ENCODE measurements around the gene CENPI.

- TF ChIP-seq SIN3A (IDR thresholded peaks at IDR 0.05; ENCODE audit: low read depth) (no peak), CTCF (IDR thresholded peaks at IDR 0.05 in 2 of 3, conservative IDR thresholded peaks at IDR 0.05 in 1 of 3; ENCODE audit: borderline replicate concordance in 1 of 3, insufficient read depth in 1 of 3, low read depth in 2 of 3, low read length in 2 of 3) (no peak), CBX3 (IDR thresholded peaks at IDR 0.05; ENCODE audit: low read depth) (no peak), ZNF274 (IDR thresholded peaks at IDR 0.05; ENCODE audit: low read depth, low read length) (no peak), EZH2 (IDR thresholded peaks at IDR 0.05) (no peak), EZH2phosphoT487 (IDR thresholded peaks at IDR 0.05; ENCODE audit: borderline replicate concordance) (no peak), POLR2AphosphoS5 (IDR thresholded peaks at IDR 0.05; ENCODE audit: low read depth, low read length) (no peak), POLR2A (IDR thresholded peaks at IDR 0.05; ENCODE audit: borderline replicate concordance, extremely low read depth, insufficient read depth, insufficient read length) (no peak), CEBPB (IDR thresholded peaks at IDR 0.05; ENCODE audit: low read depth) (no peak), REST (IDR thresholded peaks at IDR 0.05; ENCODE audit: low read depth) (no peak), ZFX (IDR thresholded peaks at IDR 0.05) (no peak)
- TF ChIP-seq, protein P1, sequence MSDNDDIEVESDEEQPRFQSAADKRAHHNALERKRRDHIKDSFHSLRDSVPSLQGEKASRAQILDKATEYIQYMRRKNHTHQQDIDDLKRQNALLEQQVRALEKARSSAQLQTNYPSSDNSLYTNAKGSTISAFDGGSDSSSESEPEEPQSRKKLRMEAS (IDR thresholded peaks at IDR 0.05) = no peak
Observed at GRCh38 chrX:101081231-101081630, 16.8 kb upstream of the CENPI start.

Data from HCT116 (cell line).